Osteocyte (in vitro differentiated cells): ENCODE results near the gene ZNF138. TPM values are rescaled to one million over a fixed set of nuclear protein-coding genes. Genes with fewer than 3 reads are reported as not detected.

ENCODE experiments used
- DNase-seq: peaks from one replicate; pipeline ENCODE4 v3.0.0; 2021; ENCODE audit warnings: mixed read lengths; ENCODE audit not compliant: unreplicated experiment; ENCODE audit errors: extremely low spot score
- H3K27ac Mint-ChIP-seq: one replicate; pipeline ENCODE4 v1.8.0; 2021; ENCODE audit warnings: mild to moderate bottlenecking, mixed read lengths; ENCODE audit not compliant: unreplicated experiment
- H3K27me3 Mint-ChIP-seq: one replicate; pipeline ENCODE4 v1.8.0; 2021; ENCODE audit warnings: mixed read lengths; ENCODE audit not compliant: unreplicated experiment
- H3K36me3 Mint-ChIP-seq: one replicate; pipeline ENCODE4 v1.8.0; 2021; ENCODE audit warnings: mixed read lengths; ENCODE audit not compliant: unreplicated experiment
- H3K4me1 Mint-ChIP-seq: one replicate; pipeline ENCODE4 v1.8.0; 2021; ENCODE audit warnings: mixed read lengths; ENCODE audit not compliant: unreplicated experiment
- H3K4me3 Mint-ChIP-seq: one replicate; pipeline ENCODE4 v1.8.0; 2021; ENCODE audit warnings: mild to moderate bottlenecking, moderate library complexity, mixed read lengths; ENCODE audit not compliant: unreplicated experiment
- H3K9me3 Mint-ChIP-seq: one replicate; pipeline ENCODE4 v1.8.0; 2021; ENCODE audit warnings: mixed read lengths; ENCODE audit not compliant: unreplicated experiment
- CTCF ChIP-seq: fragments of 200-600 bp; sonication (generic); IDR thresholded peaks from 2 replicates; pipeline ENCODE4 v1.5.0; 2021; ENCODE audit warnings: antibody characterized with exemption, mild to moderate bottlenecking, moderate library complexity
- total RNA-seq: library from RNA; stranded (reverse); gene quantifications from 2 replicates; pipeline ENCODE4 v1.2.1, GENCODE V29; 2021

Gene ZNF138
- total RNA-seq, 1 donor from 2014 or later = 4.0 TPM

- Mint-ChIP-seq H3K4me3 (no peak overlapping the region), H3K27ac (no peak overlapping the region)
These were observed 75.0 kb downstream of the ZNF138 start for GRCh38 chr7:64869121-64869725.

DNA sequence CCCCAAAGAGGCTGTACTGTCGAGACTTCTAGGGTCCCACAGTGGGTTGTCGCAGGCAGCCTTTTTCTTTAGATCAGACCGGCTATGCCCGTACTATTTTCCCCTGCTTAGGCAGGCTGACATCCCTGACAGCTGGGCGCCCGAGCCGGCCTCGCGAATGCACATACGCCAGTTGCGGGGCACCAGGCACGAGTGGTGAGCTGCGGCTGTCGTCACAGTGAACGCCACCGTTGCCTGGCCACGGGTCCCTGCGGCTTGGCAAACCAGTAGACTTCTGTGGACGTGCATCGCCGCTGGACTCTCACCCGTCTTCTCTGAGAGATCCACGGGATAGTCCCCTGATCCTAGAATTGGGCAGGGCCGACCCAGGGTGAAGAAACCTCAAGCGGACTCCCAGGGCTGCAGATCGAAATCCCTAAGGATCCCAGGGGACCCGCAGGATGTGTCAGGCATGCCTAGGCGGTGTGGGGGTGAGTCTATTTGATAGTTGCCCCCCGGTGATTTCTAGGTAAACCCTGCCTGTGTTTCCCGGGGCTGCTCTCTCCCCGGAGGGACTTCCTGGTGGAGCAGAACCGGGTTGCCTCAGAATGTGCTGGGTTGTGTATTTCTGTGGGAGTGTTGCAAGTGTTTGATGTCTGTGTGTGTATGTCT is 75.8 kb downstream of the ZNF138 start:
- H3K4me1 Mint-ChIP-seq = no peaks in the 10 kb centered on the region
- no peak overlapping the region for H3K4me3 Mint-ChIP-seq
- no peak for TF ChIP-seq CTCF
- H3K27ac Mint-ChIP-seq = no peak overlapping the region
- DNase-seq = peak; percentile 77
- peaks cover 17% of the 10 kb centered on the region for H3K9me3 Mint-ChIP-seq
- H3K27me3 Mint-ChIP-seq = no peaks in the 10 kb centered on the region
- no peaks in the 10 kb centered on the region for H3K36me3 Mint-ChIP-seq

More at GRCh38 chr7:64869121-64869725, 75.0 kb downstream of the ZNF138 start:
- peaks cover 17% of the 10 kb centered on the region for H3K9me3 Mint-ChIP-seq
- DNase-seq = peak; percentile 73
- H3K4me1 Mint-ChIP-seq = no peaks in the 10 kb centered on the region
- no peak for TF ChIP-seq CTCF
- H3K27me3 Mint-ChIP-seq = no peaks in the 10 kb centered on the region
- no peaks in the 10 kb centered on the region for H3K36me3 Mint-ChIP-seq

DNA sequence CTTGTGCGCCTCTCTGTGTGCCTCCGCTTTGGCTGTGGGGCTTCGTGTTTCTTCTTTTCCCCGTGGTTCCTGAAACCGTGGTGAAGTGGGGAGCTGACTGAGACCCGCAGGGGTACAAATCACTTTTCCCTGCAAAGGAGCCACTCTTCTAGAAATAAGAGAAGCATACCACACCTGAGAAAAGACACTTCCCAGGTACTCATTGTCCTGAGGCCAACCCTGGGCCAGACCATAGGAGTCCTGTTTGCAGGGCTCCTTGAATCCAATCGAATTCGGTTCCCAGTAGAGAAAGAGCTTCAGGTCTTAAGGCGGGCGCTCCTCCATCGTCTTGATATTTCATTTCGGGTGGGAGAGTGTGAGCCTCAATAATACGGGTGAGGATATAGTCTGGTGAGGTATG is 76.4 kb downstream of the ZNF138 start:
- Mint-ChIP-seq H3K27me3 (no peaks in the 10 kb centered on the region), H3K9me3 (peaks cover 17% of the 10 kb centered on the region), H3K4me1 (no peaks in the 10 kb centered on the region), H3K27ac (no peak overlapping the region), H3K36me3 (no peaks in the 10 kb centered on the region), H3K4me3 (no peak overlapping the region)
- peak; percentile 65 for DNase-seq
- TF ChIP-seq CTCF = no peak

- Mint-ChIP-seq H3K9me3 (peaks cover 10% of the 10 kb centered on the region), H3K27ac (no peak overlapping the region), H3K27me3 (no peaks in the 10 kb centered on the region), H3K4me3 (no peak overlapping the region), H3K4me1 (no peaks in the 10 kb centered on the region), H3K36me3 (no peaks in the 10 kb centered on the region)
- no peak for TF ChIP-seq CTCF
- DNase-seq = peak; percentile 75
These were observed 77.5 kb downstream of the ZNF138 start for GRCh38 chr7:64871761-64872160.

DNA sequence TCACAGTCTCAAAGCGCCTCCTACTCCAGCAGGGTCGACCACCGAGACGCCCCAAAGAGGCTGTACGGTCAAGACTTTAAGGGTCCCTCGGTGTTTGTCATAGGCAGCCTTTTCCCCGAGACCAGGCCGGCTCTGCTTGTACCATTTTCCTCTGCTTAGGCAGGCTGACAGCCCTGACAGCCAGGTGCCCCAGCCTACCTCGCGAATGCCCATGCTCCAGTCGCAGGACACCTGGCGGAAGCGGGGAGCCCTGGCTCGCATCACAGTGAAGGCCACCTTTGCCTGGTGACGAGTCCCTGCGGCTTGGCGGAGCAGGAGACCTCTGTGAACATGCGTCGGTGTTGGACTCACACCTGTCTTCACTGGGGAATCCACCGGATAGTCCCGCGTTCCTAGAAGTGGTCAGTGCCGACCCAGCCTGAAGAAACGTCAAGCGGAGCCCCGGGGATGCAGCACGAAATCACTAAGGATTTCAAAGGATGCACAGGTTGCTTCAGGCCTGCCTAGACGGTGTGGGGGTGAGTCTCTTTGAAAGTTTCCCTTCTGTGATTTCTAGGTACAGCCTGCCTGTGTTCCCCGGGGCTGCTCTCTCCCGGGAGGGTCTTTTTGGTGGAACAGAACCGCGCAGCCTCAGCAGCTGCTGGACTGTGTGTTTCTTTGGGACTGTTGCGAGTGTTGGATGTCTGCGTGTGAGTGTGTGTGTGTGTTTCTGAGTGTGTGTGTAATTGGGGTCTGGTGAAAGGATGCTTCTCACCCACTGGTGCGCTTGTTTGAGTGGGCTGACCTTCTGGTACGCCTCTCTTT is 78.3 kb downstream of the ZNF138 start:
- TF ChIP-seq CTCF = no peak
- DNase-seq = peak; percentile 82
- H3K9me3 Mint-ChIP-seq = peaks cover 7% of the 10 kb centered on the region
- H3K4me3 Mint-ChIP-seq = no peak overlapping the region
- no peaks in the 10 kb centered on the region for H3K27me3 Mint-ChIP-seq
- no peaks in the 10 kb centered on the region for H3K4me1 Mint-ChIP-seq
- H3K36me3 Mint-ChIP-seq = no peaks in the 10 kb centered on the region
- no peak overlapping the region for H3K27ac Mint-ChIP-seq
